Stimulated activated CD4-positive, alpha-beta T cell treated with anti-CD3 and anti-CD28 coated beads, TNF-alpha, amount 100 ng/mL, for 4 hours (primary cell): ENCODE measurements around the gene NAA15.
"Not testable (repeated sequence)": the region's sequence is repeated elsewhere in the genome, so short reads cannot be mapped to it uniquely, and the experiment has no call there.

Source experiments
- DNase-seq, 3 experiments: peaks; one replicate each; pipeline ENCODE4 v3.0.0-alpha.2; 2020; ENCODE audit warnings: low read depth in 3 of 3

NAA15 gene

GRCh38 chr4:139297001-139297410, 4.3 kb upstream of the NAA15 start:
- DNase-seq: no peak

DNA sequence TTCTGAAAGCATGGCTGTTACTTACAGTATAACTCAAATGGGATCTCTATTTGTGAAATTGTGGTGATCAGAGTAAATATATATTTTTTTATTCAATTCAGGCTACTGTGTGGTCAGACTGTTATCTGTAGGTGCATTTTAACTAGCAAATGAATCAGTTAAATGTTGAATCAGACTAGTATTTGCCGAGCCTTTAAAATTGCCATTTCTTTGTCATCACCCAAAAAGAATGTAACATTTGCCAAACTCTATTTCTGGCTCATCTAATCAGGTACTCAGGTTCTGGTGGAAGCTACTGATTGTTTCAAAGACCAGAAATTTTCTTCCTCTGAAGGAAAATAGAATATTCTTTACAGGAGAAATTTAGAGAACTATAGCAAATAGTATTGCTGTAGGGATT, 1.8 kb upstream of the NAA15 start:
- no peak for DNase-seq

DNA sequence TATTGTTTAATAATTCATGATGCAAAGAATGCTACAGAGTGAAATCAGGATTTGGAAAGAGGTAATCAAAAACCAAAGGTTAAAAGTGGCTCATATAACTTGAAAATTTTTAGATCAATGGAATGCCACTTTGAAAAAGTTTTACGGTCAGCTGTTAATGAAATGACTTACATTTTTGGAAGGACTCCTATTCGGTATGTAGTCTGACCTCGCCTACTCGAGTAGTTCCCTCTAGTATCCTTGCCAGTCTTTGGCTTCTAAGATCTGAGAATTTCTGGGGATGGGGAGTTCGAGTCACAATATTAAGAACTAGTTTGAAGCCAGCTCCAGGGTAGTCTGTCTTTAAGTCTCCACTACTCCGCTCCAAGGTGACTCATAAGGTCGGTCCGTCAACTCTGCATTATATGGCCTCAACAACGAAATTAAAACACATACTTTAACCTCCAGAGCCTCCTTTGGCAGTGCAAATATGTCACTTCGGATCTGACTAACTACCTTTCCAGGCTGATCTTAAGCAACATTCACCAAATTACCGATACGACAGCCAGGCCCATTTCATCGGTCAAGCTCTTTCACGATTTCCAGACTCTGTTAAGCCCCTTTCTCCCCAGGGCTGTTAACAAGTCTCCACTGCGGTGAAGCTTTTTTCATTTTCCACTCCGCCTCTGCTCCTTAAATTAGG, 733 bp upstream of the NAA15 start:
- DNase-seq: no peak

- peak in 2 of 3 experiments; percentile 39 to 51 for DNase-seq
Observed at GRCh38 chr4:139301821-139302611, 711 bp downstream of the NAA15 start, which contains the start of gene NDUFC1. NDUFC1 (minus strand) TSS chr4:139302477; CDS start chr4:139295798, 6,679 bp downstream.

GRCh38 chr4:139304920-139305319, 3.6 kb downstream of the NAA15 start:
- no peak for DNase-seq

DNA sequence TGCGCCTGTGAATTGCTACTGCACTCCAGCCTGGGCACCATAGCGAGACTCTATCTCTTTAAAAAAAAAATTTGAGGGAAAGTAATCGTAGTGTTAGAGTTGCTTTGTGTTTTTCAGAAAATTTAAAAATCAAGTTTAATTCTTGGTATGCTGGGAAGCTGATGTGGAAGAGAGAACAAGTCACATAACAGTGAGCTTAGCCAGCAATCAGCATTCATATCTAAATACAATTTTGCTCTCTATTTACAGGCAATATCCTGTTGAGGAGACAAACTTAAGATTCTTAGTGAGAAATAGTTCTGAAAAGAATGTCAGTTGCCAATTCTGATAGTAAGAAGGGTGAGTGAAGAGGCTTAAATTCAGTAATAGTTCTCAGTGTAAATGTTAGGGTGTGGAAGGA, 10.6 kb downstream of the NAA15 start:
- no peak for DNase-seq

GRCh38 chr4:139312552-139313332, 11.4 kb downstream of the NAA15 start:
- DNase-seq: no peak

- not testable (repeated sequence) for DNase-seq
Observed at GRCh38 chr4:139313414-139313813, 12.1 kb downstream of the NAA15 start.

DNA sequence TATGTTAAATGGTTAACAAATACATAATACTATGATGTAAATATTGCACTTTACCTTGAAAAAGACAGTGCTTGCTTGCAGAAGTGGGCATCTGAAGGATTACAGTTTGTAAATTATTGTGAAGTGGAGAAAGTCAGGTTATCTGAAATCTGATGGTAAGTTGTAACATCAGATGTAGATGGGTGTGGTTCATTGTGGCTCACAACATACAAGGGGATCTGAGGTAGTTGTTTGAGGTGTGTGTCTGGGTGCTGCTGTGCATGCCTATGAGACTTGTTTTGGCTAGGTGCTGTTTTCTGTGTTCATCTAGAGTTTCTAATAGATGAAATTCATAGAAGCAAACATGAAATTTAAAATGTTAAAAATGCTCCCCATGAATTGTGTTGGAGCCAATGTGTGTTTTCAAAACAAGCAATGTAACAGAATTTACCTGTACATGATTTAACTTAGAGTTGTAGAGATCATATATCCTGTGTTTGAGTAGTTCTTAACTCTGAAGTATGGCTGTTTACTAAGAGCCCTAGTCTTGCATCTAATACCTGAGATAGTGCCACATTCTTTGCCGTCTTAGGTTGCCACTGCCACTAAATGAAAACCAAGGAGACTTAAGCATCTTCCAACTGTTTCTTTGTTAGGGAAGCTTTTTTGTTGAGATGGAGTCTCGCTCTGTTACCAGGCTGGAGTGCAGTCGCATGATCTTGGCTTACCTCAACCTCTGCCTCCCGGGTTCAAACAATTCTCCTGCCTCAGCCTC, 12.9 kb downstream of the NAA15 start:
- DNase-seq: no peak

DNA sequence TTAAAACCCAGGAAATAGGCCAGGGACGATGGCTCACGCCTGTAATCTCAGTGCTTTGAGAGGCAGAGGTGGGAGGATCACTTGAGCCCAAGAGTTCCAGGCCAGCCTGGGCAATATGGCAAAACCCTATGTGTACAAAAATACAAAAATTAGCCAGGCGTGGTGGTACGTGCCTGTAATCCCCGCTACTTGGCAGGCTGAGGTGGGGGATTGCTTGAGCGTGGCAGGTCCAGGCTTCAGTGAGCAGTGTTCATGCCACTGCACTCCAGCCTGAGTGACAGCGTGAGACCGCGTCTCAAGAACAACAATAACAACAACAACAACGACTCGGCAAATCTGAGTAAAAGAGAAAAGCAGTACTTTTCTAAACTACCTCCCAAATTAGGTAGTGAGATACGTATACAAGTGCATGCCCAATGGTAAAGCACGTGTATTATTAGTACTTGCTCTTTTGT, 13.9 kb downstream of the NAA15 start:
- no peak for DNase-seq

- no peak for DNase-seq
Observed at GRCh38 chr4:139316733-139317132, 15.4 kb downstream of the NAA15 start.

- DNase-seq: no peak
Observed at GRCh38 chr4:139317635-139318034, 16.3 kb downstream of the NAA15 start.

DNA sequence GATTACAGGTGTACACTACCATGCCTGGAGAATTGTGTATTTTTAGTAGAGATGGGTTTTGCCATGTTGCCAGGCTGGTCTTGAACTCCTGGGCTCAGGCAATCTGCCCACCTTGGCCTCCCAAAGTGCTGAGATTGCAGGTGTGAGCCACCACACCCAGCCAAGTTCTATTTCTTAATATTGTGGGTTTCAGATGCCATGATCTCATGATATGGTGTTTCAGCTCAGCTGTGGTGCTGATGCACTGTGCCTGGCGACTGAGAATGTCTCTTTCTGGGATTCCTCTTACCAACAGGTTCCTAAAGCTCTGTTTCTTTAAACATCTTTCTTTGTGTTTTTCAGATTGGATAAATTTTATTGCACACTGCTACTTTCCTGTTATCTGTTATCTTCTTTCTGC, 18.3 kb downstream of the NAA15 start:
- no peak for DNase-seq

DNA sequence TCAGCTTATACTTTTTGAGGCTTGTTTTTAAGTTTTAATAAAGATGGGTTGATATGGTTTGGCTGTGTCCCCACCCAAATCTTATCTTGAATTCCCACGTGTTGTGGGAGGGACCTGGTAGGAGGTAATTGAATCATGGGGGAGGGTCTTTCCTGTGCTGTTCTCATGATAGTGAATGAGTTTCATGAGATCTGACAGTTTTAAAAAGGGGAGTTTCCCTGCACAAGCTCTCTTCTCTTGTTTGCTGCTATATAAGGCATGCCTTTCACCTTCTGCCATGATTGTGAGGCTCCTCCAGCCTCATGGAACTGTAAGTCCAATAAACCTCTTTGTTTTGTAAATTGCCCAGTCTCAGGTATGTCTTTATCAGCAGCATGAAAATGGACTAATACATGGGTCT, 20.8 kb downstream of the NAA15 start:
- DNase-seq: not testable (repeated sequence)

DNA sequence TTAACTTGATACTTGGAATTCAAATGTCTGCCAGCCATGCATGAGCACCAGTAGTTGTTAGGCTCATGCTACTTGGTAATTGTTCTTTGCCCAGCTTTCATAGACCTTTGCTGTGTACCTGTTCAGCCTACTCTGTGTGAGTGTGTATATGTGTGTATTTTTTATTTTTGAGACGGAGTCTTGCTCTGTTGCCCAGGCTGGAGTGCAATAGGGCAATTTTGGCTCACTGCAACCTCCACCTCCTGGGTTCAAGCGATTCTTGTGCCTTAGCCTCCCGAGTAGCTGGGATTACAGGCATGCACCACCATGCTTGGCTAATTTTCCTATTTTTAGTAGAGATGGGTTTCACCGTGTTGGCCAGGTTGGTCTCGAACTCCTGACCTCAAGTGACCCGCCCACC, 21.2 kb downstream of the NAA15 start:
- not testable (repeated sequence) for DNase-seq

GRCh38 chr4:139324620-139325019, 23.3 kb downstream of the NAA15 start:
- no peak for DNase-seq

GRCh38 chr4:139329665-139330200, 28.4 kb downstream of the NAA15 start:
- no peak for DNase-seq

- DNase-seq: no peak
Observed at GRCh38 chr4:139330283-139330682, 29.0 kb downstream of the NAA15 start.

DNA sequence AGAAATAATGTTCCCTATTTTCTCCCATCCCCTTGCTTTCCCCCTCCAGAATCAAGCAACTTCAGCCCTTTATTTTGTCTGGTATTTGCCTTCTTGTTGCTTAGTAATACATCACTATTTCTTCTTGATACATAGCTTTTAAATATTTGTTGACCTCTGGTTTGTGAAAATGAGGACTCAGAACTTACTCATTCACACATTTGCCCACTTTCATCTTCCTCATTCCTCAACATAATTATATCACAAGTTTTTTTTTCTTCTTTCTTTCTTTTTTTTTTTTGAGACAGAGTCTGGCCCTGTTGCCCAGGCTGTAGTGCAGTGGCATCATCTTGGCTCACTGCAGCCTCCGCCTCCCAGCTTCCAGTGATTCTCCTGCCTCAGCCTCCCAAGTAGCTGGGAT, 29.9 kb downstream of the NAA15 start:
- DNase-seq: no peak

GRCh38 chr4:139333046-139333445, 31.7 kb downstream of the NAA15 start:
- no peak for DNase-seq

- no peak for DNase-seq
Observed at GRCh38 chr4:139337612-139338011, 36.3 kb downstream of the NAA15 start.
